Measurements from ENCODE around the gene FAR2. TPM values are rescaled to one million over a fixed set of nuclear protein-coding genes. Genes with fewer than 3 reads are reported as not detected.
A peak's percentile ranks its signal among the peaks of the same experiment; 100 is the strongest.
"Not testable (repeated sequence)": the region's sequence is repeated elsewhere in the genome, so short reads cannot be mapped to it uniquely, and the experiment has no call there.

FAR2 gene
- 10 to 100 TPM; 14.5 to 16.9 TPM for total RNA-seq

- H3K9me3 Mint-ChIP-seq, result no peaks in the 10 kb centered on the region
- ATAC-seq (ENCODE audit: low read depth) (peak; percentile 83), DNase-seq (peak; percentile 74)
- POLR2A ChIA-PET, result interaction anchor here (0.7 to 2.1 kb wide), 5 partner anchors 10 to 63 kb away, joined by 3 to 13 read pairs (median 4); no protein-coding TSS in a partner anchor
- peaks cover 9% of the 10 kb centered on the region for H3K36me3 Mint-ChIP-seq
- peak within 1 kb of the TSS; percentile 90 for H3K4me3 Mint-ChIP-seq
- H3K4me1 Mint-ChIP-seq, result peaks cover 25% of the 10 kb centered on the region
- H3K27ac Mint-ChIP-seq, result peak within 1 kb of the TSS; percentile 91
- H3K27me3 Mint-ChIP-seq, result no peaks in the 10 kb centered on the region
Observed at GRCh38 chr12:29148911-29149690, at the start of gene FAR2. TSS of gene FAR2 (plus strand) at chr12:29149278. CDS start at chr12:29270450, 121,172 bp downstream.

DNA sequence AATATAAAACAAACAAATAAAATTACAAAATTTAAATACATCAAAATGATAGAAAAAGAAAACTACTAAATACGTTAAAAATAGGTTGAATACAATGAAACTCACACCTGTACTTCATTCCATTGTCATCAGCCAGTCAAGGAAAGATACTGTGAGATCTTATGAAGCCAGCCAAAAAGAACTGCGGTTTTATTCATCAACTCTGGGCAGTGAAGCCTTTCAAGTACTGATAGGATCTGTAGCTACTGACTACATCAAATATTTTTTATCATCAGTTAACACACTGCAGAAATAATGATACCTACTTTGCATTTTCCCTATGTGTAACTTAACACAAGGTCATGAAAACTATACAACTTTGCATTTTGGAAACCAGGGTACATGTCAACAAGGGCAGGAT is 46.3 kb upstream of the FAR2 start:
- Mint-ChIP-seq H3K27me3 (no peaks in the 10 kb centered on the region), H3K36me3 (peaks cover 19% of the 10 kb centered on the region), H3K9me3 (peaks cover 18% of the 10 kb centered on the region), H3K27ac (peak overlapping the region; percentile 96), H3K4me3 (peak overlapping the region; percentile 67), H3K4me1 (peaks cover 35% of the 10 kb centered on the region)
- POLR2A ChIA-PET, result interaction anchor here (1.0 to 2.6 kb wide), 3 partner anchors 13 to 46 kb away, joined by 3 to 13 read pairs (median 3); partner anchors contain the start of gene FAR2
- DNase-seq (no peak), ATAC-seq (ENCODE audit: low read depth) (no peak)

DNA sequence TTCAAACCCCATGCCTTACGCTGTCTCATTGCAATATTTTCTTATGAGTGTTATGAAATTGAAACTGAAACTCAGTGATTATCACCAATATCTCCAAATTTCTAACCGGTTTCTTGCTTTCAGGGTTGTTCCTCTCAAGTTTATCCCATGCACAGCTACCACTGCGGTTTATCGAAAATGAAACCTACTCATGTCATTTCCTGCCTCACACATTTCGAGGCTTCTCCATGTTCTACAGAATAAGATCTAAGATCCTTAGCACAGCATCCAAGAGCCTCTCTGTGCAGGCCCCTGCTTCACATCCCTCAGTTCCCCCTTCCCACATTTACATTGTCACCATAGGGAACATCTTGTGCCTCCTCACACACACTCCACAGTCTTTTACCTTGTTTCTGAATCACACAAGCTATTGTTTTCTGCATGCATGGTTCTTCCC is 45.5 kb upstream of the FAR2 start:
- POLR2A ChIA-PET, result interaction anchor here (0.8 to 2.6 kb wide), 3 partner anchors 15 to 285 kb away, joined by 3 to 13 read pairs (median 3); partner anchors contain the start of gene FAR2
- ATAC-seq (ENCODE audit: low read depth), result peak; percentile 88
- DNase-seq, result peak; percentile 44
- Mint-ChIP-seq H3K27ac (peak overlapping the region; percentile 96), H3K27me3 (no peaks in the 10 kb centered on the region), H3K4me1 (peaks cover 35% of the 10 kb centered on the region), H3K9me3 (peaks cover 17% of the 10 kb centered on the region), H3K36me3 (peaks cover 18% of the 10 kb centered on the region), H3K4me3 (peak overlapping the region; percentile 67)

DNA sequence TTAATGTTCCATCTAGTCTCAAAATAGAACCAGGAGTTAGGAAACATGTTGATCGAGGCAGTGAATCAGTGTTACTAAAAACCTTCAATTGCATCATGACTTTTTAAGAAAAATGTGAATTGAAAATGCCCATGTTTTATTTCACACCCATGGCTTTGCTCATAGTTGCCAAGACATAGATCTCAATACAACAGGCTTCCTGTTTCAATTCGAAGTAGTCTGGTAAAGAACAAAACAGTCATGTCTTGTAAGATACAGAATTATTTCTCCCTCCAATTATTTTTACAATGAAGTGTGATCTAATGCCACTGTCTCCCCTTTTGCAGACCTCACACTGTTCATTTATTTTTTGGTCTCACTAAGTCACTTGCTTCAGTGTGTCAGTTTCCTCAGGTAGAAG is 44.6 kb upstream of the FAR2 start:
- DNase-seq, result no peak
- Mint-ChIP-seq H3K27me3 (no peaks in the 10 kb centered on the region), H3K27ac (peak overlapping the region; percentile 96), H3K4me3 (peak overlapping the region; percentile 67), H3K36me3 (peaks cover 18% of the 10 kb centered on the region), H3K4me1 (peaks cover 35% of the 10 kb centered on the region), H3K9me3 (peaks cover 20% of the 10 kb centered on the region)
- POLR2A ChIA-PET, result interaction anchor here (2.6 kb wide), 1 partner anchor 44 kb away, joined by 13 read pairs; the partner anchor contains the start of gene FAR2
- peak; percentile 23 for ATAC-seq (ENCODE audit: low read depth)

GRCh38 chr12:29110506-29111442 is 38.3 kb upstream of the FAR2 start:
- POLR2A ChIA-PET, result no interaction called here
- Mint-ChIP-seq H3K4me3 (no peak overlapping the region), H3K27ac (no peak overlapping the region), H3K9me3 (peaks cover 31% of the 10 kb centered on the region), H3K36me3 (peaks cover 25% of the 10 kb centered on the region), H3K4me1 (peaks cover 6% of the 10 kb centered on the region), H3K27me3 (peaks cover 2% of the 10 kb centered on the region)
- no peak for ATAC-seq (ENCODE audit: low read depth)
- no peak for DNase-seq

DNA sequence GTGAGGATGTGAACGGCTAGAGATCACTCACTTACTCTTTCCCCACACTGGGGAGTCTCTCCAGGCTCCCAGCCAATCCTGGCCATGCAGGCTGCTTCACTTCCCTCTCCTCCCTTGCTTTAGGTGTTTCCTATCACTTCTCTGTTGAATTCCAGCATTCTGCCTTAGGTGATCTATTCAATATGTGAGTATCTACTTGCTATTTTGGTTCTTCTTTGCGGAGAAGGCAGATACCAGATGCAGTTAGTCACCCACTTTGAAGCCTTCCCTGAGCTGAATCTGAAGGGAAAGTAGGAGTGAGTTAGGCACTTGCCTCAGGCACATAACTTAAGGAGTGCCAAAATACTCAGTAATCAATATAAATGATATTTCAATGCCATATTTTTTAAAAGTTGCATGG is 36.0 kb upstream of the FAR2 start:
- peaks cover 29% of the 10 kb centered on the region for H3K9me3 Mint-ChIP-seq
- ATAC-seq (ENCODE audit: low read depth) (no peak), DNase-seq (no peak)
- H3K4me3 Mint-ChIP-seq, result no peak overlapping the region
- H3K27ac Mint-ChIP-seq, result no peak overlapping the region
- peaks cover 23% of the 10 kb centered on the region for H3K36me3 Mint-ChIP-seq
- H3K4me1 Mint-ChIP-seq, result peaks cover 4% of the 10 kb centered on the region
- POLR2A ChIA-PET, result no interaction called here
- H3K27me3 Mint-ChIP-seq, result peaks cover 3% of the 10 kb centered on the region

- ATAC-seq (ENCODE audit: low read depth), result no peak
- H3K9me3 Mint-ChIP-seq, result peaks cover 16% of the 10 kb centered on the region
- POLR2A ChIA-PET, result no interaction called here
- no peak for DNase-seq
- no peaks in the 10 kb centered on the region for H3K4me1 Mint-ChIP-seq
- H3K4me3 Mint-ChIP-seq, result no peak overlapping the region
- peaks cover 7% of the 10 kb centered on the region for H3K27me3 Mint-ChIP-seq
- H3K36me3 Mint-ChIP-seq, result peaks cover 4% of the 10 kb centered on the region
- no peak overlapping the region for H3K27ac Mint-ChIP-seq
Observed at GRCh38 chr12:29116414-29116813, 32.7 kb upstream of the FAR2 start.

DNA sequence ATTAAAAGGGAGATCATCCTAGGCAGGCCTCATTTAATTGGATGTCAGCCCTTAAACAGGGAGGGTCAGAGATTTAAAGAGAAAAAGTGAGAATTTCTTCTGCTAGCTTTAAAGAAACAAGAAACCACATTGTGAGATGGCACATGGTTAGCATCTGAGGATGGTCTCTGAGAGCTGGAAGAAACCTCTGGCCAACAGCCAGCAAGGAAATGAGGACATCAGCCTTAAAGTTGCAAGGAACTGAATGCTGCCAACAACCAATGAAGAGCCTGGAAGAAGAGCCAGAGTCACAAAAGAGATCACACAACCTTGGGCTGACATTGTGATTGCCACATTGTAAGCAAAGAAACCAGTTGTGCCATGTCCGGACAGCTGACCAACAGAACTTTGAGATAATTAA is 17.5 kb upstream of the FAR2 start:
- H3K4me3 Mint-ChIP-seq, result no peak overlapping the region
- H3K27me3 Mint-ChIP-seq, result peaks cover 5% of the 10 kb centered on the region
- POLR2A ChIA-PET, result no interaction called here

GRCh38 chr12:29132316-29132715 is 16.8 kb upstream of the FAR2 start:
- ATAC-seq (ENCODE audit: low read depth), result no peak
- Mint-ChIP-seq H3K9me3 (peaks cover 7% of the 10 kb centered on the region), H3K4me3 (no peak overlapping the region), H3K27ac (no peak overlapping the region), H3K36me3 (no peaks in the 10 kb centered on the region), H3K27me3 (peaks cover 5% of the 10 kb centered on the region), H3K4me1 (no peaks in the 10 kb centered on the region)
- no peak for DNase-seq
- POLR2A ChIA-PET, result no interaction called here

More for the DNA sequence above, 17.5 kb upstream of the FAR2 start:
- no peak overlapping the region for H3K27ac Mint-ChIP-seq
- H3K4me1 Mint-ChIP-seq, result no peaks in the 10 kb centered on the region
- ATAC-seq (ENCODE audit: low read depth) (no peak), DNase-seq (no peak)
- no peaks in the 10 kb centered on the region for H3K36me3 Mint-ChIP-seq
- peaks cover 7% of the 10 kb centered on the region for H3K9me3 Mint-ChIP-seq

DNA sequence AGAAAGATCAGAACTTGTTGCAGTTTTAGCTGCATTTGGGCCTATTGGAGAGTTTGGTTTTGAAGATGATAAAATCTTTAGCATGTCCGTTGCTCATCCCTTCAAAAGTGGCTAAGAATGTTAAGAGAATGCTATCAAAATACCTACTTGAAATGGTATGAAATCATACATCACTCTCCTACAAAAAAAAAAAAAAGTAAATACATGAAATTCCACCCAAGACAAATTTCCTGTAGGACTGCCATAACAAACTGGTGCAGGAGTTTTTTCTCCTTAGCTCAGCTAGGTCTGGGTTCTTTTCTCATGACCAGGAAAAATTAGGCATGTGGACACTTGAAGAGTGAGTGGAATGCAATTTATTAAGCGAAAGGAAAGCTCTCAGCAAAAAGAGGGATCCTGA is 15.9 kb upstream of the FAR2 start:
- Mint-ChIP-seq H3K4me1 (no peaks in the 10 kb centered on the region), H3K9me3 (peaks cover 7% of the 10 kb centered on the region), H3K27ac (no peak overlapping the region), H3K36me3 (no peaks in the 10 kb centered on the region), H3K27me3 (peaks cover 8% of the 10 kb centered on the region), H3K4me3 (no peak overlapping the region)
- DNase-seq, result no peak
- POLR2A ChIA-PET, result no interaction called here
- ATAC-seq (ENCODE audit: low read depth), result no peak

GRCh38 chr12:29133680-29134079 is 15.4 kb upstream of the FAR2 start:
- POLR2A ChIA-PET, result no interaction called here
- DNase-seq (no peak), ATAC-seq (ENCODE audit: low read depth) (no peak)
- H3K27me3 Mint-ChIP-seq, result peaks cover 5% of the 10 kb centered on the region
- H3K27ac Mint-ChIP-seq, result no peak overlapping the region
- H3K4me3 Mint-ChIP-seq, result no peak overlapping the region
- no peaks in the 10 kb centered on the region for H3K4me1 Mint-ChIP-seq
- H3K36me3 Mint-ChIP-seq, result no peaks in the 10 kb centered on the region
- peaks cover 7% of the 10 kb centered on the region for H3K9me3 Mint-ChIP-seq

DNA sequence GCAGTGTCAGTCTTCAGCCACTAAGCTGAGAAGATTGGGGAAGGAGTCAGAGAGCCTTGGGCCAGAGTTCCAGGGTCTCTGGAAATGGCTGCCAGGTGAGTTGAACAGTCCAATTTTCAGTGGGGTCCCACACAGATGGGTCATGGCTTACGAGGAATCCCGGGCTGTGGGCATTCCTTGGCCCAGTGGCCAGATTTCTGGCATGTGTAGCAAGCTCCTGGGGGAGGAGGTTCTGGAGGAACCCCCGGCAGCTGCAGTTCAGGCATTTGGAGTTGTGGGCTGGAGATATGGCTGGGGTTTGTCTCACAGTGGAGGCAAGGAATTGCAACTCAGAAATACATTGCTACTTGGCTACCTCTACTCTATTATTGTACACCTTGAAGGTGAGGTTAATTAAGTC is 10.8 kb upstream of the FAR2 start:
- H3K4me1 Mint-ChIP-seq; ATAC-seq (ENCODE audit: low read depth); H3K27ac Mint-ChIP-seq; POLR2A ChIA-PET; H3K36me3 Mint-ChIP-seq; H3K27me3 Mint-ChIP-seq; DNase-seq; H3K4me3 Mint-ChIP-seq: not testable (repeated sequence)
- H3K9me3 Mint-ChIP-seq, result peaks cover 14% of the 10 kb centered on the region

GRCh38 chr12:29138855-29139254 is 10.2 kb upstream of the FAR2 start:
- H3K4me1 Mint-ChIP-seq; ATAC-seq (ENCODE audit: low read depth); H3K27ac Mint-ChIP-seq; H3K4me3 Mint-ChIP-seq; H3K27me3 Mint-ChIP-seq; H3K36me3 Mint-ChIP-seq; DNase-seq; POLR2A ChIA-PET: not testable (repeated sequence)
- peaks cover 10% of the 10 kb centered on the region for H3K9me3 Mint-ChIP-seq
